ENCODE results near the gene TFAP2A.

Gene TFAP2A

DNA sequence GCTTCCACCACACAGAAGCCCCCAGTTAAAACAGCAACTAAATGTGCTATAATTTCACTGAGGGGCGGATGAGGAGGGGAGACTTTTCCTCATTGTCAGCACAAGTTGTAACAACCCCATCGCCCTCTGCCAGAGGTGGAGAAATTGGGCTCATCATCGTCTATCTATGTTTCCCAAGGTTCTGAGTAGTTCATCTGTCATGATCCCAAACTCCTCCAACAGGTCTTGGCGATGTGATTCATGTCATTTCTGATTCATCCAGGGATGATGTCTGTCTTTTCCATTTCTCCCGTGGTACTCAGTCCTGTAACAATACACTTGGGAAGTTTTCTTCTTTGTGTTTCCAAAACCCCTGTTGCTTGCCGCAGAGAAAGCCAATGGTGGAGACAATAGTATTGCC is 51.0 kb downstream of the TFAP2A start:
- no peak for TF ChIP-seq POLR2AphosphoS5 (IDR thresholded peaks at IDR 0.05; ENCODE audit: low read depth, low read length)
- no peak for TF ChIP-seq TAF1 (IDR thresholded peaks at IDR 0.05; ENCODE audit: borderline replicate concordance, insufficient read depth, low read length)
- no peak for TF ChIP-seq FOXP2 (optimal IDR thresholded peaks at IDR 0.05; ENCODE audit: borderline replicate concordance, extremely low read depth, extremely low read length, insufficient read depth)
- TF ChIP-seq, protein P1, sequence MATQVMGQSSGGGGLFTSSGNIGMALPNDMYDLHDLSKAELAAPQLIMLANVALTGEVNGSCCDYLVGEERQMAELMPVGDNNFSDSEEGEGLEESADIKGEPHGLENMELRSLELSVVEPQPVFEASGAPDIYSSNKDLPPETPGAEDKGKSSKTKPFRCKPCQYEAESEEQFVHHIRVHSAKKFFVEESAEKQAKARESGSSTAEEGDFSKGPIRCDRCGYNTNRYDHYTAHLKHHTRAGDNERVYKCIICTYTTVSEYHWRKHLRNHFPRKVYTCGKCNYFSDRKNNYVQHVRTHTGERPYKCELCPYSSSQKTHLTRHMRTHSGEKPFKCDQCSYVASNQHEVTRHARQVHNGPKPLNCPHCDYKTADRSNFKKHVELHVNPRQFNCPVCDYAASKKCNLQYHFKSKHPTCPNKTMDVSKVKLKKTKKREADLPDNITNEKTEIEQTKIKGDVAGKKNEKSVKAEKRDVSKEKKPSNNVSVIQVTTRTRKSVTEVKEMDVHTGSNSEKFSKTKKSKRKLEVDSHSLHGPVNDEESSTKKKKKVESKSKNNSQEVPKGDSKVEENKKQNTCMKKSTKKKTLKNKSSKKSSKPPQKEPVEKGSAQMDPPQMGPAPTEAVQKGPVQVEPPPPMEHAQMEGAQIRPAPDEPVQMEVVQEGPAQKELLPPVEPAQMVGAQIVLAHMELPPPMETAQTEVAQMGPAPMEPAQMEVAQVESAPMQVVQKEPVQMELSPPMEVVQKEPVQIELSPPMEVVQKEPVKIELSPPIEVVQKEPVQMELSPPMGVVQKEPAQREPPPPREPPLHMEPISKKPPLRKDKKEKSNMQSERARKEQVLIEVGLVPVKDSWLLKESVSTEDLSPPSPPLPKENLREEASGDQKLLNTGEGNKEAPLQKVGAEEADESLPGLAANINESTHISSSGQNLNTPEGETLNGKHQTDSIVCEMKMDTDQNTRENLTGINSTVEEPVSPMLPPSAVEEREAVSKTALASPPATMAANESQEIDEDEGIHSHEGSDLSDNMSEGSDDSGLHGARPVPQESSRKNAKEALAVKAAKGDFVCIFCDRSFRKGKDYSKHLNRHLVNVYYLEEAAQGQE (IDR thresholded peaks at IDR 0.05; ENCODE audit: insufficient read depth in 1 of 2, low read depth in 2 of 2, low read length in 2 of 2) = no peak
- no peak for TF ChIP-seq SIN3A (IDR thresholded peaks at IDR 0.05; ENCODE audit: borderline replicate concordance, insufficient read depth, low read length)

DNA sequence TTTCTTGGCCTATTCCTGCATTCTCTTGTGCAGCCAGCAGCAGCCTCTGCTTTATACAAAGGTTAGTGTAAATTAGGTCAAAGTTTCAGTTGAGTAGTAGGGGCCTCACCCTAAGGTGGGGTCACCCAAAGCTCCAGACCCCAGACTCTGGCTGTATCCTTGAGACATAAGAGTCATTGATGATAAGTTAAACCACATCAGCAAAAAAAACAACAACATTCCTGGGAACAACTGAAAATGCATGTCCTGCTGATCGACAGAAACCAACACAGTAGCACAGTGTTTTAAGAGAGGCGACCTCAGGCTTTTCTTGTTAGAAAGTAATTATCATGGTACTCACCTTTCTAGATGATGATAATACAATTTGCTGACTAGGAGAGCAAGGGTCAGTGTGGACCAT is 52.6 kb downstream of the TFAP2A start:
- TF ChIP-seq, protein P1 (IDR thresholded peaks at IDR 0.05; ENCODE audit: insufficient read depth in 1 of 2, low read depth in 2 of 2, low read length in 2 of 2) = no peak
- TF ChIP-seq SIN3A (IDR thresholded peaks at IDR 0.05; ENCODE audit: borderline replicate concordance, insufficient read depth, low read length) (no peak), POLR2AphosphoS5 (IDR thresholded peaks at IDR 0.05; ENCODE audit: low read depth, low read length) (no peak), TAF1 (IDR thresholded peaks at IDR 0.05; ENCODE audit: borderline replicate concordance, insufficient read depth, low read length) (no peak), FOXP2 (optimal IDR thresholded peaks at IDR 0.05; ENCODE audit: borderline replicate concordance, extremely low read depth, extremely low read length, insufficient read depth) (no peak)

DNA sequence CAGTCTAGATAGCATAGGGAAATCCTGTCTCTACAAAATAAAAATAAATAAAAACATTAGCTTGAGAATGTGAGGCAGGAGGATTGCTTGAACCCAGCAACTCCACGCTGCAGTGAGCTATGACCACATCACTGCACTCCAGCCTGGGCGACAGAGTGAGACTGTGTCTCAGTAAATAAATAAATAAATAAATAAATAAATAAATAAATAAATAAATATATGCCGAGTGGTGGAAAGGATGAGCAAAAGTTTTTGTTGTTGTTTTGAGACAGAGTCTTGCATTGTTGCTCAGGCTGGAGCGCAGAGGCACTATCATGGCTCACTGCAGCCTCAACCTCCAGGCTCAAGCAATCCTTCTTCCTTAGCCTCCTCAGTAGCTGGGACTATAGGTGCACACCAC is 53.4 kb downstream of the TFAP2A start:
- TF ChIP-seq, protein P1 (IDR thresholded peaks at IDR 0.05; ENCODE audit: insufficient read depth in 1 of 2, low read depth in 2 of 2, low read length in 2 of 2) = no peak
- no peak for TF ChIP-seq FOXP2 (optimal IDR thresholded peaks at IDR 0.05; ENCODE audit: borderline replicate concordance, extremely low read depth, extremely low read length, insufficient read depth)
- TF ChIP-seq POLR2AphosphoS5 (IDR thresholded peaks at IDR 0.05; ENCODE audit: low read depth, low read length) = no peak
- TF ChIP-seq SIN3A (IDR thresholded peaks at IDR 0.05; ENCODE audit: borderline replicate concordance, insufficient read depth, low read length) = no peak
- no peak for TF ChIP-seq TAF1 (IDR thresholded peaks at IDR 0.05; ENCODE audit: borderline replicate concordance, insufficient read depth, low read length)

DNA sequence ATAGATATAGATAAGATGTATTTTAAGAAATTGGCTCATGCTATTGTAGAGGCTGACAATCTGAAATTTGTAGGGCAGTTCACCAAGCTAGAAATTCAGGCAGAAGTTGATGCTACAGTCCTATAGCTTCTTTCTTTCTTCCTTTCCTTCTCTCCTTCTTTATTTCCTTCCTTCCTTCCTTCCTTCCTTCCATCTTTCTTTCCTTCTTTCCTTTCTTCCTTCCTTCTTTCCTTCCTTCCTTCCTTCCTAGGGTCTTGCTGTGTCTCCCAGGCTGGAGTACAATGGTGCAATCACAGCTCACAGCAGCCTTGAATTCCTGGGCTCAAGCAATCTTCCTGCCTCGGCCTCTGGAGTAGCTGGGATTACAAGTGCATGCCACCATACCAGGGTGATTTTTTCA is 55.3 kb downstream of the TFAP2A start:
- TF ChIP-seq TAF1 (IDR thresholded peaks at IDR 0.05; ENCODE audit: borderline replicate concordance, insufficient read depth, low read length) (no peak), POLR2AphosphoS5 (IDR thresholded peaks at IDR 0.05; ENCODE audit: low read depth, low read length) (no peak), SIN3A (IDR thresholded peaks at IDR 0.05; ENCODE audit: borderline replicate concordance, insufficient read depth, low read length) (no peak), FOXP2 (optimal IDR thresholded peaks at IDR 0.05; ENCODE audit: borderline replicate concordance, extremely low read depth, extremely low read length, insufficient read depth) (no peak)
- TF ChIP-seq, protein P1 (IDR thresholded peaks at IDR 0.05; ENCODE audit: insufficient read depth in 1 of 2, low read depth in 2 of 2, low read length in 2 of 2) = no peak

All from PFSK-1 (cell line).